Measurements from ENCODE around the gene MEPE. TPM values are rescaled to one million over a fixed set of nuclear protein-coding genes. Genes with fewer than 3 reads are reported as not detected.

The MEPE gene, protein sequence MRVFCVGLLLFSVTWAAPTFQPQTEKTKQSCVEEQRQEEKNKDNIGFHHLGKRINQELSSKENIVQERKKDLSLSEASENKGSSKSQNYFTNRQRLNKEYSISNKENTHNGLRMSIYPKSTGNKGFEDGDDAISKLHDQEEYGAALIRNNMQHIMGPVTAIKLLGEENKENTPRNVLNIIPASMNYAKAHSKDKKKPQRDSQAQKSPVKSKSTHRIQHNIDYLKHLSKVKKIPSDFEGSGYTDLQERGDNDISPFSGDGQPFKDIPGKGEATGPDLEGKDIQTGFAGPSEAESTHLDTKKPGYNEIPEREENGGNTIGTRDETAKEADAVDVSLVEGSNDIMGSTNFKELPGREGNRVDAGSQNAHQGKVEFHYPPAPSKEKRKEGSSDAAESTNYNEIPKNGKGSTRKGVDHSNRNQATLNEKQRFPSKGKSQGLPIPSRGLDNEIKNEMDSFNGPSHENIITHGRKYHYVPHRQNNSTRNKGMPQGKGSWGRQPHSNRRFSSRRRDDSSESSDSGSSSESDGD
- polyA plus RNA-seq, result under 1 TPM in 1 of 4 donors, not detected in 3; 0.01 TPM
- long read RNA-seq, donor 1, result 0 reads
- long read RNA-seq, donor 2, result 0 reads
- long read RNA-seq, donor 3, result 0 reads
- long read RNA-seq, donor 4, result 0 reads
- long read RNA-seq, donor 5, result 0 reads
- long read RNA-seq, donor 6, result 0 reads
- long read RNA-seq, donor 7, result 0 reads
- long read RNA-seq, donor 8, result 0 reads
- long read RNA-seq, donor 9, result 0 reads
- long read RNA-seq, donor 10, result 0 reads

DNA sequence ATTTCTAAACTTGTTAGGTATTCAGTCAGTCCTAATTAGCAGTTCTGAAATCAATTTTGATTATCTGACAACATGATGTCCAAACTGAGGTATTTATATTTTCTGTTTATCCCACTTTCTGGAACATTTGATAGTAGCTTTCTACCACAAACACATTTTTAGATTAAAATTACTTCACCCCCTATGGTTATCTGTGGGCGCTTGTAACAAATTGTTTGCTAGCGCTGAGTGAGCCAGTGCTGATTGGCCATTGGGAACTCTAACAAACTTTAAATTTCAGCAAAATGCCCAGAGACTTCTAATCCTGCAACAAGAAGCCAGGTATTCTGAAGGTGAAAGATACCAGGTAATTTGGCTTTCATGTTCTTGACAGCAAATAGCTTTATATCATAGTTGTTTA is at the start of gene MEPE:
TSS of gene MEPE (plus strand) at position 301 of the 400 bp plus-strand sequence. CDS start 1,746 bp downstream, outside the sequence.
- DNase-seq (no peak), FAIRE-seq (no peak)
- no peak within 1 kb of the TSS for H3K4me3 ChIP-seq (ENCODE audit: low read depth in 1 of 3, low read length in 3 of 3)
- WGBS, 3 donors, result 67 to 91% (median 87%) methylated on average over 2 of the region's 2 CpGs
- no peak within 1 kb of the TSS for H3K27ac ChIP-seq (ENCODE audit: low read depth in 1 of 3, low read length in 2 of 3)
- H3K36me3 ChIP-seq (ENCODE audit: control insufficient read depth in 3 of 3, insufficient read depth in 2 of 3, low read depth in 1 of 3, low read length in 3 of 3), result no peaks in the 10 kb centered on the region
- H3K4me1 ChIP-seq (ENCODE audit: control insufficient read depth in 3 of 3, insufficient read depth in 2 of 3, low read depth in 1 of 3, low read length in 2 of 3), result no peaks in the 10 kb centered on the region
- no peaks in the 10 kb centered on the region for H3K9me3 ChIP-seq (ENCODE audit: control insufficient read depth in 2 of 2, insufficient read depth in 1 of 2, low read depth in 1 of 2, low read length in 1 of 2)
- peaks cover 0 to 6% (median 0%) of the 10 kb centered on the region in 3 donors for H3K27me3 ChIP-seq (ENCODE audit: control insufficient read depth in 3 of 3, insufficient read depth in 3 of 3, low read length in 3 of 3)

DNA sequence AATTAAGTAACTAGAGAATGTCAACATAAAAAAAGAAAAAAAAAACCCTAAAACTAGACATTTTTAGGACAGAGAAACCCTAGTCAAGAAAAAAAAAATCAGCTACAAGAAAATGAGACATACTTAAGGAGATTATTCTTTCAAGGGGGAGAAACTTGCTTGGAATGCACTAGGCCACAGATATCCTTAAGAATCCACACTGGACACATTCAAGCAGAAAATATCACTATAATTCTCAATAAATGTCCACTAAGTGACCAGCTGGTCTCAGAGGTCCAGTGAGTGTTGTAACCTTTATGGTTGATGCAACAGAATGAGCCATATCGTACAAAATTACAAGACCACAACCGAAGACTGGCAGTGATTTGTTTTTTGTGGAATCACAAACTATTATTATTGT is 49.0 kb upstream of the MEPE start:
- Histone ChIP-seq H3K4me1 (ENCODE audit: control insufficient read depth in 3 of 3, insufficient read depth in 2 of 3, low read depth in 1 of 3, low read length in 2 of 3) (no peaks in the 10 kb centered on the region), H3K27ac (ENCODE audit: low read depth in 1 of 3, low read length in 2 of 3) (no peak overlapping the region), H3K36me3 (ENCODE audit: control insufficient read depth in 3 of 3, insufficient read depth in 2 of 3, low read depth in 1 of 3, low read length in 3 of 3) (no peaks in the 10 kb centered on the region), H3K27me3 (ENCODE audit: control insufficient read depth in 3 of 3, insufficient read depth in 3 of 3, low read length in 3 of 3) (no peaks in the 10 kb centered on the region), H3K9me3 (ENCODE audit: control insufficient read depth in 2 of 2, insufficient read depth in 1 of 2, low read depth in 1 of 2, low read length in 1 of 2) (no peaks in the 10 kb centered on the region), H3K4me3 (ENCODE audit: low read depth in 1 of 3, low read length in 3 of 3) (no peak overlapping the region)
- no peak for FAIRE-seq
- WGBS, 3 donors, result 92 to 98% (median 95%) methylated on average over 2 of the region's 2 CpGs
- no peak for DNase-seq

DNA sequence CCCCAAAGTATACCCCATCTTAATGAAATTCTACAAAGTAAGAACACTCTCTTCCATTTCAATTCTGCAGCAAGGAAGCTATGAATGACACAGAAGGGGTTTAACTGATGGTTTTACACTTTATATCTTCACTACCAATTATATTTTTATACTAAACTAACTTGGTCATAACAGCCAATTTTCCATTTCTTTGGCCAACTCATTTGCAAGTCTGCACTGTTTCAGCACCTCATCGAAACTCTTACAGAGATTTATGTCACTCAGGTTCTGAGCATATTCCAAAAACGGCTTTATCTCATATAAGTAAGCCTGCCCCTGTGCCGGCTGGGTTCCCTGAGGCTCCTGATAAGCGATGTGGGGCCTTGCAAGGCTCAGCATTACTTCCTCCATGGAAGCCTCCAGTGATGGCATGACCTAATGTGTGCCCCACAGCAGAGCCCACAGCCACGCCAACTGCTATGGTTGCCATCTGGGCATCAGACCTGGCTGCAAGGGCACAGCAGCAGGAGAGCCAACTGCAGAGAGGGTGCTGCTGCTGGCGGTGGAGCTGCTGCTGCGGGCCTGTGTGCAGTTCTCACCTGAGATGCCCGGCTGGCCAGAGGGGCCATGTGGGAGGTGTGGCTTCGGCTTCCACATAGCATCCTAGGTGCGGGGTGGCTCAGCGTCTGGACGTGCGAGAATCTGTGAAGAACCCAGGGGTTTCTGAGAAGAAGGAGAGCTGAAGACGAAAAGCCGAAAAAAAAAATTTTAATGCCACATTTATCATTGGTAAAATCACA is 46.8 kb upstream of the MEPE start:
- Histone ChIP-seq H3K4me3 (ENCODE audit: low read depth in 1 of 3, low read length in 3 of 3) (no peak overlapping the region), H3K4me1 (ENCODE audit: control insufficient read depth in 3 of 3, insufficient read depth in 2 of 3, low read depth in 1 of 3, low read length in 2 of 3) (no peaks in the 10 kb centered on the region), H3K27me3 (ENCODE audit: control insufficient read depth in 3 of 3, insufficient read depth in 3 of 3, low read length in 3 of 3) (no peaks in the 10 kb centered on the region), H3K36me3 (ENCODE audit: control insufficient read depth in 3 of 3, insufficient read depth in 2 of 3, low read depth in 1 of 3, low read length in 3 of 3) (no peaks in the 10 kb centered on the region), H3K9me3 (ENCODE audit: control insufficient read depth in 2 of 2, insufficient read depth in 1 of 2, low read depth in 1 of 2, low read length in 1 of 2) (no peaks in the 10 kb centered on the region), H3K27ac (ENCODE audit: low read depth in 1 of 3, low read length in 2 of 3) (no peak overlapping the region)
- no peak for DNase-seq
- no peak for FAIRE-seq
- 82 to 85% (median 83%) methylated on average over 15 of the region's 15 CpGs for WGBS, 3 donors

DNA sequence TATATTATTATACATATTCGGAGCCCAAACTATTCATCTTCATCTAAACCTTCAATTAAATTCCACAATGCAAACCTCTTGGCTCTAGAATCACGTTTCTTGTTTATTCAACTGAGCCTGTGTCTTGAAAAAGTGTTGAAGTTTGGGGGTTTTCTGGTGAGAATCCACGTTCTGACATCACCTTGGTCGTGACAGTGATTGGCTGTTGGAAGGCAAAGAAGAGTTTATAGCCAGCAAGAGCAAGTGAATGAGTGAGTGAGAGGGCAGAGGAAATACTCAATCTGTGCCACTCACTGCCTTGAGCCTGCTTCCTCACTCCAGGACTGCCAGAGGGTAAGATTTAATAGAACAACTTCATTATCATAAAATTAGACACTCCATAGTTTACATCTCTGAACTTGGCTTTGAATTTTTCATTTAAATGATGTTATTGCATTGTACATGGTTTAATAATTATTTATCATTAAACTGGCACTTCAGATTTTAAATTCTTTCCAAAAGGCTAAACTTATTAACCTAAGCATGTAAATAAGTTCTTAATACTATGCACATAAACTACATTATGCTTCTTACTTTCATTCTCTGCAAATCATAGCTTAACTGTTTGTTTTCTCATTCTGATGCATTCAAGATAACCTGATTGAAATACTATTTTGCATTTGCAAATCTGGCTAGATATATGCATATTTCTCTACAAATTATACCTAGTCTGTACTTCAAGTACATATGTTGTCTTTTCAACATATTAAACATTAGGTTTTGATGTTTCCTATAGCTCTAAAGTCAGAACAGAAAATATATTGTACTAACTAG is 33.3 kb upstream of the MEPE start, which contains the start of gene IBSP:
TSS of gene IBSP (plus strand) at position 254 of the 813 bp plus-strand sequence. CDS start 2,808 bp downstream, outside the sequence.
- no peak within 1 kb of the TSS for H3K4me3 ChIP-seq (ENCODE audit: low read depth in 1 of 3, low read length in 3 of 3)
- no peaks in the 10 kb centered on the region for H3K27me3 ChIP-seq (ENCODE audit: control insufficient read depth in 3 of 3, insufficient read depth in 3 of 3, low read length in 3 of 3)
- DNase-seq (no peak), FAIRE-seq (no peak)
- no peak within 1 kb of the TSS for H3K27ac ChIP-seq (ENCODE audit: low read depth in 1 of 3, low read length in 2 of 3)
- H3K9me3 ChIP-seq (ENCODE audit: control insufficient read depth in 2 of 2, insufficient read depth in 1 of 2, low read depth in 1 of 2, low read length in 1 of 2), result no peaks in the 10 kb centered on the region
- H3K4me1 ChIP-seq (ENCODE audit: control insufficient read depth in 3 of 3, insufficient read depth in 2 of 3, low read depth in 1 of 3, low read length in 2 of 3), result no peaks in the 10 kb centered on the region
- H3K36me3 ChIP-seq (ENCODE audit: control insufficient read depth in 3 of 3, insufficient read depth in 2 of 3, low read depth in 1 of 3, low read length in 3 of 3), result no peaks in the 10 kb centered on the region
- 40 to 57% (median 45%) methylated on average over 4 of the region's 4 CpGs for WGBS, 3 donors

DNA sequence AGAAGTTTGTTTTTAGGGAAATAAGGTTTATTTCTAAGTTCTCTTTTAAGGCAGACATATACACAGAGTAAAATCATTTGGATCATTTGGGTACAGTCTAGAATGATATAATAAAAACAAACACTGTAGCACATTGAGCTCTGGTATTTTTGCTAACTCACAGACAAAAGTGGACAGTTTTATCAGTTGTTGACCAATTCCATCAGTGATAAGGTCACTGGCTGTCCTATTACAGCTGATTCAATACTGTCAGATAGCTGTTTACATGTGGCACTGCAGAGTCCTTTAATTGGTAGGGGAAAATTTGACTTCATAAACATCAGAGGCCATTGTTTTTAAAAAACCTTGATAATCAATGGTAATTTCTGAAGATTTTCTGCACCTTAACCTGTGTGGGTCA is 29.9 kb upstream of the MEPE start:
- no peak for DNase-seq
- no peak overlapping the region for H3K4me3 ChIP-seq (ENCODE audit: low read depth in 1 of 3, low read length in 3 of 3)
- no peak overlapping the region for H3K27ac ChIP-seq (ENCODE audit: low read depth in 1 of 3, low read length in 2 of 3)
- no peaks in the 10 kb centered on the region for H3K4me1 ChIP-seq (ENCODE audit: control insufficient read depth in 3 of 3, insufficient read depth in 2 of 3, low read depth in 1 of 3, low read length in 2 of 3)
- no peaks in the 10 kb centered on the region for H3K27me3 ChIP-seq (ENCODE audit: control insufficient read depth in 3 of 3, insufficient read depth in 3 of 3, low read length in 3 of 3)
- H3K9me3 ChIP-seq (ENCODE audit: control insufficient read depth in 2 of 2, insufficient read depth in 1 of 2, low read depth in 1 of 2, low read length in 1 of 2), result no peaks in the 10 kb centered on the region
- no peaks in the 10 kb centered on the region for H3K36me3 ChIP-seq (ENCODE audit: control insufficient read depth in 3 of 3, insufficient read depth in 2 of 3, low read depth in 1 of 3, low read length in 3 of 3)
- FAIRE-seq, result no peak

DNA sequence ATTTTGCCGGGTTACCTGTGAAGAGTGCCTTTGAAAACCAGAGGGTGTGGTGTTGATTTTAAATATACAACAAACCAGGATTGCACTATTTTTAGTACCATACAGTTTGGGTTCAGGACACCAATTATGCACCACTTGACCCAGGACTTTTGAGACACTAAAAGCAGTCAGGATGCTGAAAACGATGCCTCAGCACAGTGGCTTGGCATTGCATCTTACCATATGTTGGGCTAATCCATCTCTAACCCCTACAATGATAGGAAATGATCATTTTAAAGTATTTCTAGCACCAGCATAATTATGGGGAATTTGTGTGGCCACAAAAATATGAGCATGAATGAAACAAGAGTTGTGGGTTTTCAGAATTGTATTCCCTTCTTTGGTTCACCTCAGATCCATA is 29.3 kb upstream of the MEPE start:
- no peaks in the 10 kb centered on the region for H3K4me1 ChIP-seq (ENCODE audit: control insufficient read depth in 3 of 3, insufficient read depth in 2 of 3, low read depth in 1 of 3, low read length in 2 of 3)
- 71 to 75% (median 72%) methylated on average over 2 of the region's 2 CpGs for WGBS, 3 donors
- no peaks in the 10 kb centered on the region for H3K9me3 ChIP-seq (ENCODE audit: control insufficient read depth in 2 of 2, insufficient read depth in 1 of 2, low read depth in 1 of 2, low read length in 1 of 2)
- FAIRE-seq (no peak), DNase-seq (no peak)
- H3K27me3 ChIP-seq (ENCODE audit: control insufficient read depth in 3 of 3, insufficient read depth in 3 of 3, low read length in 3 of 3), result no peaks in the 10 kb centered on the region
- no peak overlapping the region for H3K27ac ChIP-seq (ENCODE audit: low read depth in 1 of 3, low read length in 2 of 3)
- H3K4me3 ChIP-seq (ENCODE audit: low read depth in 1 of 3, low read length in 3 of 3), result no peak overlapping the region
- H3K36me3 ChIP-seq (ENCODE audit: control insufficient read depth in 3 of 3, insufficient read depth in 2 of 3, low read depth in 1 of 3, low read length in 3 of 3), result no peaks in the 10 kb centered on the region

DNA sequence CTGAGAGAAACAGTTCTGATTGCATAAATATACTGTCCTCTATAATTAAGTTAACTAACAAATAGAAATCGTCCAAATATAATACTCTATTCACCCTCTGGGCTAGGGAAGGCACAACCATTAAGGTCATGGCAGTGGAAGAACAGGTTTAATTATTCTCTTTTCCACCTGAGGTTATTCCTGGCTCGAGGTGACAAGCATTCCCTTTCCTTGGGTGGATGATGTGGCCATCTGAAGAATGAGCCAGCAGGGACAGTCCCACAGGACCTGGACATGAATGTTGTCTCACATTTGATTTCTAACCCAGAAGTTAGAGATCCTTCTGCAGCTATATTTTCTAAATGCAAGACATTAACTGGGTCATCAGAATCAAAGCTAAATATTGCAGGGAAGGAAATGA is 27.9 kb upstream of the MEPE start:
- Histone ChIP-seq H3K4me3 (ENCODE audit: low read depth in 1 of 3, low read length in 3 of 3) (no peak overlapping the region), H3K27ac (ENCODE audit: low read depth in 1 of 3, low read length in 2 of 3) (no peak overlapping the region), H3K27me3 (ENCODE audit: control insufficient read depth in 3 of 3, insufficient read depth in 3 of 3, low read length in 3 of 3) (no peaks in the 10 kb centered on the region), H3K36me3 (ENCODE audit: control insufficient read depth in 3 of 3, insufficient read depth in 2 of 3, low read depth in 1 of 3, low read length in 3 of 3) (no peaks in the 10 kb centered on the region), H3K9me3 (ENCODE audit: control insufficient read depth in 2 of 2, insufficient read depth in 1 of 2, low read depth in 1 of 2, low read length in 1 of 2) (no peaks in the 10 kb centered on the region), H3K4me1 (ENCODE audit: control insufficient read depth in 3 of 3, insufficient read depth in 2 of 3, low read depth in 1 of 3, low read length in 2 of 3) (no peaks in the 10 kb centered on the region)
- no peak for DNase-seq
- no peak for FAIRE-seq
- 32 to 57% (median 36%) methylated on average over 2 of the region's 2 CpGs for WGBS, 3 donors

DNA sequence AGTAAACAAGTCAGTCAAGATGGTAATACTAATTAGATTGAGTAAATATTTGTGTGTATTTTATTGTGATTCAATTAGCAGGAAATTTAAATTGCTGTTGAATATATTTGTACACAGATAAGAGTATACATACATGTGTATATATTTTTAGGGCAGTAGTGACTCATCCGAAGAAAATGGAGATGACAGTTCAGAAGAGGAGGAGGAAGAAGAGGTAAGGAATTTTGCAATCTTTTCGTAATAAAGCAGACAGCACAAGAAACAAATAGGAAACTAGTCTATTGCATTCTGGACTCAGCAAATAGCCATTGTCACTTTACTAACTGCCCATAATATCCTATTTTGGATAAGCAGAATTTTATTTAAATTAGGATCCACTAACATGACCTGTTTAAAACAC is 26.8 kb upstream of the MEPE start:
- FAIRE-seq (no peak), DNase-seq (no peak)
- no peaks in the 10 kb centered on the region for H3K27me3 ChIP-seq (ENCODE audit: control insufficient read depth in 3 of 3, insufficient read depth in 3 of 3, low read length in 3 of 3)
- H3K9me3 ChIP-seq (ENCODE audit: control insufficient read depth in 2 of 2, insufficient read depth in 1 of 2, low read depth in 1 of 2, low read length in 1 of 2), result no peaks in the 10 kb centered on the region
- H3K4me1 ChIP-seq (ENCODE audit: control insufficient read depth in 3 of 3, insufficient read depth in 2 of 3, low read depth in 1 of 3, low read length in 2 of 3), result no peaks in the 10 kb centered on the region
- no peak overlapping the region for H3K27ac ChIP-seq (ENCODE audit: low read depth in 1 of 3, low read length in 2 of 3)
- no peak overlapping the region for H3K4me3 ChIP-seq (ENCODE audit: low read depth in 1 of 3, low read length in 3 of 3)
- H3K36me3 ChIP-seq (ENCODE audit: control insufficient read depth in 3 of 3, insufficient read depth in 2 of 3, low read depth in 1 of 3, low read length in 3 of 3), result no peaks in the 10 kb centered on the region
- 60 to 69% (median 67%) methylated on average over 2 of the region's 2 CpGs for WGBS, 3 donors
